ENCODE results near the gene GUCY1A2. TPM values are rescaled to one million over a fixed set of nuclear protein-coding genes. Genes with fewer than 3 reads are reported as not detected.

GUCY1A2 gene
- total RNA-seq, 2 donors from 2014 or later: 0.37 to 1.2 TPM

GRCh38 chr11:106706355-106706754 lies 311.9 kb downstream of the GUCY1A2 start:
- DNase-seq: no peak
- no peak for ATAC-seq

DNA sequence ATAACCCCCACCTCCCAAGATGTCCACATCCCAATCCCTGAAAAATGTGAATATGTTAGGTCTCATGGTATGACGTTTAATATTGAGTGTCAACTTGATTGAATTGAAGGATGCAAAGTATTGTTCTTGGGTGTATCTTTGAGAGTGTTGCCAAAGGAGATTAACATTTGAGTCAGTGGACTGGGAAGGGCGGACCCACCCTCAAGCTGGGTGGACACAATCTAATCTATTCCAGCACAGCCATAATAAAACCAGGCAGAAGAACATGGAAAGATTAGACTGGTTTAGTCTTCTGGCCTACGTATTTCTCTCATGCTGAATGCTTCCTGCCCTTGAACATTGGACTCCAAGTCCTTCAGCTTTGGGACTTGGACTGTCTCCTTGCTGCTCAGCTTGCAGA lies 315.5 kb downstream of the GUCY1A2 start:
- DNase-seq (no peak), ATAC-seq (no peak)
- intact Hi-C loops (cut with DNase I, micrococcal nuclease): no loop called here

More at GRCh38 chr11:106706355-106706754, 311.9 kb downstream of the GUCY1A2 start:
- intact Hi-C loops (cut with DNase I, micrococcal nuclease): no loop called here

- ATAC-seq (no peak), DNase-seq (no peak)
- intact Hi-C loops (cut with DNase I, micrococcal nuclease): no loop called here
Measured at GRCh38 chr11:106697058-106697457, 321.2 kb downstream of the GUCY1A2 start.

DNA sequence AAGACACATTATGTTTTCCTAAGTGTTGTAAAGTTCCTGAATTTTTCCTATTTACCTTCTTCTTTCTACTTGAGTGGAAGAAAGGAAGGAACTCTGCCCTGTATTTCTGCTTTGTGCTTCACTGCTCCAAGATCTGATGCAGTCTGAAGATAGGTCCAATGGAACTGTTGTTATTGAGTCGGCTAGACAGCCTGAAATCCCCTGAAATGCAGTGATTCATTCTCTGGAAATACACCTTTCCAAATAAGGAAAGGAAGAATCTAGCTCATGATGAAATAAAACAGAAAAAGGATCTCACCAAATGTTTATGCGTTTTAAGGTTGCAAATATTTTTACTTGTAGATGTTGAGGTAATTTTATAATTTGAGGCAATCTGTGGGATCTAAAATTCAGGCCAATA lies 322.8 kb downstream of the GUCY1A2 start:
- no peak for DNase-seq
- ATAC-seq: no peak
- intact Hi-C loops (cut with DNase I, micrococcal nuclease): no loop called here

- no peak for DNase-seq
- intact Hi-C loops (cut with DNase I, micrococcal nuclease): no loop called here
- no peak for ATAC-seq
Measured at GRCh38 chr11:106694501-106694900, 323.8 kb downstream of the GUCY1A2 start.

DNA sequence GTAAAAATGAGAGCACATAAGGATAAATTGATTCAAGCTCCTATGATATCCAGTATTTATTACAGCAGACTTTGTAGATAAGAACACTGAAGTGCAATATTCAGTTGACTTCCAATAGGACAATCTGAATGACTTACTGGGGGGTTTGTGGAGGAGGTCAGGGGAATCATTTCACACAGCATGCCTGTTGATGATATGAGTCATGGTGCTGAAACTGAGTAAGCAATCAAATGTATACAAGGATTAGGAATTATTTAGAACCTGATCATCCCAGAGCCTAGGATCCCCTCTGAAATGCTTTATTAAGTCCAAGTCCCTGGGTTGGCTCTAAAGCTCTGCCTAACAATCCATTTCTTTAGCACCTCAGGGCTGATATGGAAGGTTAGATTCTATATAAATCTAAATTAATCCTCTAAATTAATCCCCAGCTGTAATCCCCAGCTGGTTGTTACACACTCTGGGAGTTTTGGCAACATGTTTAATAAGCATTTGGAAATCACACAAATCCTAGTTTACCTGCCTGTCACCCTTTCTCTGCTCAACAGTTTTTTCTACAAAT lies 326.4 kb downstream of the GUCY1A2 start:
- ATAC-seq (no peak), DNase-seq (no peak)
- intact Hi-C loops (cut with DNase I, micrococcal nuclease): no loop called here

- DNase-seq (no peak), ATAC-seq (no peak)
- intact Hi-C loops (cut with DNase I, micrococcal nuclease): no loop called here
Measured at GRCh38 chr11:106690923-106691322, 327.4 kb downstream of the GUCY1A2 start.

DNA sequence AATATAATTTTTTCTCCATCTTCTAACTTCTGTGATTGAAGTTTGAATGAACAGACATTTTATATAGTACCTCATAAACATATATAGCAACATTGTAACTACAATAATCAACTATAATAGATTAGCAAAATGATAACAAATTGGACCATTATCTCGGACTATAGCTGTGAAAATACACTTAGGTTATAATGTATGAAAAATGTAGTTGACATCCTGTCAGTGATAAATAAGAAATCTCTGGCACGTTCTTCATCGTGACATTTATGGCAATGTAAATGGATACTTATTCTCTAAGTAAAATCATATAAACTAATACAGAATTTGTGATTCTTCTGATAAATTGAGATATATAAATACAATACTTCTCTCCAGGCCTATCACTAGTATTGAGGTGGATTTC lies 333.3 kb downstream of the GUCY1A2 start:
- no peak for DNase-seq
- intact Hi-C loops (cut with DNase I, micrococcal nuclease): no loop called here
- ATAC-seq: no peak

DNA sequence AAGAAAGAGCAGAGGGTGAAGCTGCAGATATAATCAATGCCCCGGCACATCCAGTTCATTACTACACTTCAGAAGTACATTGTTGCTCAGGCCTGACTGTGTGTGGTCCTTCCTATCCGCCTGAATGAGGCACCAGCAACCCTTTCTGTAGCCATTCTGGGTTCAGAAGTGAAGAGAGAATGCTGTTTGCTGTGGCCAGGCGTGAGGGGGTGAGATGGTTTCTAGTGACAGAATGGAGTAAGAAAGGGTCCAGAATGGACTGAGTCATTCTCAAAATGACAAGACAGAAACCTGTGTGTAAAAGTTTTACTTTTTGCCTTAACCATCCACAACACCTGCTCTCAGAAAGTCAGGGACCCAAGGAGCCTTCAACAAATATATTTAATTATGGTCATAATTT lies 334.8 kb downstream of the GUCY1A2 start:
- intact Hi-C loops (cut with DNase I, micrococcal nuclease): no loop called here
- DNase-seq (no peak), ATAC-seq (no peak)

DNA sequence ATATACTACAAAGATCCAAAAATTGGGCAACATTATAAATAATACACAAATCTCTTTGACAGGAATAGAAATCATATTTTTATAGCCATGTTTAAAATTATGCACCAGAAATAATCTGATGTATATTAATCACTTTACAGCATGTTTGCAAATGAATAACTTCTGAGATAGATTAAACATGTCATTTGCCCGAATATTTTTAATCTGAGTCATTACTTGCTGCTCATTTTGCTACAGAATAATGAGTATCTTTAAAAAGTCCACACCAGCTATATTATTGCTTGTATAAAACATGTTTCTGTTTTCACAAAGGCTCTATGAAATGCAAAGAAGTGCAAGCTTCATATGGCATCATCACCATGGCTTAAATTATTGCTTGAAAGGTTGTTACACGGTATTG lies 336.8 kb downstream of the GUCY1A2 start:
- ATAC-seq (no peak), DNase-seq (no peak)
- intact Hi-C loops (cut with DNase I, micrococcal nuclease): no loop called here

DNA sequence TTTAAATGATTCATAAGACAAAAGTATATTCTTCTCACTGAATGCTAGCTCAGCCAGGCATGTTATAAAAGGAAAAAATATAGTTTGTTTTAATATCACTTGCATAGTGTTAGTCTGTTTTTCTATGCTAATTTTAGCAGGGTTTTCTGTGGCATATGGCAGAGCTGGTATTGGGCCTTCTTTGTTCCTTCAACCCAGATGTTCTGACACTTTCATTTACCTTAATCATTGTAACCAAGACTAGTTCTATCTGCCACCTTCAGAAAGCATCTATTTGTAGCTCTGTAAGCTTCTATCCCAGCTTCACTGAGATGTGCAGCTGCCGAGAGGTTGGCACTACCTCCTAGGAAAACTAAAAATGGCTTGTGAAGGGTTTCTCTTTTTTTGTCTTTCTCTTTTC lies 338.7 kb downstream of the GUCY1A2 start:
- intact Hi-C loops (cut with DNase I, micrococcal nuclease): no loop called here

DNA sequence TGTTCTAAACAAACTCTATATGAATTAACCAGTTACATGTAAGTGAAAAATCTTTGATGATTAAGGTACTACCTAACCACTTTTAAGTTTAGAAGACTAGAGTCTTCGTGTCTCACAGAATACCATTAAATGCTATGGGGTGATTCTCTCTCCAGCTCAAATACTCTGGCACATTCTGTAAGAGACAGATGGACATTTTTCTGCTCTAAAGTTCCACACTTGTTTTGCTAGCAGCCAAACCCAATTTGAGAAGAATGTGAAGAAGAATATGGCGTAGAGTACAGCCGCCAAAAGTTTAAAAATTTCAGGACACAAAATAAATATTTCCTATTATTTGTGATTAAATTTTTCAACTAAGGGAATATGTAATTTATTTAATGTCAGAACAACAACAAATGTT lies 339.1 kb downstream of the GUCY1A2 start:
- DNase-seq (no peak), ATAC-seq (no peak)
- intact Hi-C loops (cut with DNase I, micrococcal nuclease): no loop called here

More for the DNA sequence above, 338.7 kb downstream of the GUCY1A2 start:
- no peak for DNase-seq
- ATAC-seq: no peak

- DNase-seq (no peak), ATAC-seq (no peak)
- intact Hi-C loops (cut with DNase I, micrococcal nuclease): no loop called here
Measured at GRCh38 chr11:106670069-106670468, 348.2 kb downstream of the GUCY1A2 start.

- ATAC-seq (no peak), DNase-seq (no peak)
- intact Hi-C loops (cut with DNase I, micrococcal nuclease): no loop called here
Measured at GRCh38 chr11:106668147-106668546, 350.1 kb downstream of the GUCY1A2 start.

GRCh38 chr11:106656646-106657045 lies 361.6 kb downstream of the GUCY1A2 start:
- no peak for DNase-seq
- intact Hi-C loops (cut with DNase I, micrococcal nuclease): no loop called here
- ATAC-seq: no peak

GRCh38 chr11:106644824-106645223 lies 373.5 kb downstream of the GUCY1A2 start:
- intact Hi-C loops (cut with DNase I, micrococcal nuclease): no loop called here
- no peak for ATAC-seq
- no peak for DNase-seq

- DNase-seq: no peak
- intact Hi-C loops (cut with DNase I, micrococcal nuclease): no loop called here
- ATAC-seq: no peak
Measured at GRCh38 chr11:106642331-106642730, 375.9 kb downstream of the GUCY1A2 start.

DNA sequence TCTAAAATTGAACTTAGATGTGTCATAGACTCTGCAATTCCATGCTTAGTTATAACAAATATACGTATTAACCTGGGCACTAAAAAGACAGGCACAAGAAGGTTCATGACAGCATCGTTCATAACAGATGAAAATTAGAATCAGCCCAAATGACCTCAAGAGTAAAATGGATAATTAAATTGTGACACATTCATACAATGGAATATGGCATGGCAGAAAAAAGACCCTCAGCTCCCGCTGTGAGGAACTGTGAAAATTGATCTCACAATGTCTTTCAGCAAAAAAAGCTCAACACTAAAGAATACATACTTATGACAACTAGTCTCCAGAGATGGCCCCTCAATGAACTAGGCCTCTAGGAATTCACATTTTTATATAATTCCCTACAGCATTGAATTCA lies 386.0 kb downstream of the GUCY1A2 start:
- intact Hi-C loops (cut with DNase I, micrococcal nuclease): no loop called here
- DNase-seq: no peak
- no peak for ATAC-seq

DNA sequence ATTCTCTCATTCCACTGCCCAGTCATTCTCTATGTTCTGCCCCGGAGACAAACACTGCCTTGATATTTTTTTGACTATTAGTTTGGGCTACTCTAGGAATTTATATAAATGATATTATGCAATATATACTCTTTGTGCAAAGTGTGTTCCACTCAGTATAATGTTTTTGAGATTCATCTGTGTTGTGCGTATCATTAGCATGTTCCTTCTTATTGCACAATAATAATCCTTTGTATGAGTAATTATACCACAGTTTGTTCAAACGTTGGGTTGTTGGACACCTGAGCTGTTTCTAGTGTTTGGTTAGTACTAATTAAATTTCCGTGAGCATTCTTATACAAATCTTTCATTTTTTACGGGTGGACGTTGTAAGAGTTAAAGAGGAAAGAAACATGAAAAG lies 390.6 kb downstream of the GUCY1A2 start:
- intact Hi-C loops (cut with DNase I, micrococcal nuclease): no loop called here
- no peak for DNase-seq
- ATAC-seq: no peak

DNA sequence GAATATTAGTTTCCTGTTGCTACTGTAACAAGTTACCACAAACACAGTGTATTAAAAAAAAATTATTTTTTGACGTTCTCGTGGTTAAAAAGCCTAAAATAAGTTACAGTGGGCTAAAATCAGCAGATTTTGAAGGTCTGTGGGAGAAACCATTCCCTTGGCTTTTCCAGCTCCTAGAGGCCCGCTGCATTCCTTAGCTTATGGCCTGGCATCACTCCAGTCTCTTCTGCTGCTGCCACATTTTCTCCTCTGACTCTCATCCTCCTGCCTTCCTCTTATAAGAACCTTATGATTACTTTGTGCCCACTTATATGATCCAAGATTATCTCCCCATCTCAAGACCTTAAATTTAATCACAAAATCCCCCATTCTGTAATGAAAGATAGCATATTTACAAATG lies 392.7 kb downstream of the GUCY1A2 start:
- no peak for ATAC-seq
- no peak for DNase-seq
- intact Hi-C loops (cut with DNase I, micrococcal nuclease): no loop called here

DNA sequence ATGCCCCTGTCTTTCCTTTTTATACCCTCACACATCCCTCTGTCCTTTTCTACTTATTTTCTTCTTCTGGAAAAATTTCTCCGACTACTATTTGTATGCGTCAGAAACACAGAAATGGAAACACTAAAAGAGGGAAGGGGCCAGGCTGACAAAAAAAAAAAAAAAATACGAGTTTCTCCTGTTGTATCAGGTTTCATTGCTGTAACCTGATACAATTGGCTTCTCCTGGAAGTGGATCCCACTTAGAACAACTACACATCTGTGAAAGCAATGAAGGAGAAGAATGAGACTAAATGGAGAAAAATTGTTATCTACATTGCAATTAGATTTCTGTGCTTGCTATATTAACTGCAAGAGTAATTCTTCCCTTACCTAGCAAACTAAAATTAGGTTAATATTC lies 393.9 kb downstream of the GUCY1A2 start:
- ATAC-seq: no peak
- intact Hi-C loops (cut with DNase I, micrococcal nuclease): no loop called here
- DNase-seq: no peak
